CD14-positive monocyte (primary cell): ENCODE data around the gene CSTPP1. TPM values are rescaled to one million over a fixed set of nuclear protein-coding genes. Genes with fewer than 3 reads are reported as not detected.

Experiments
- DNase-seq, 3 donors: peaks; one replicate each; pipeline ENCODE4 v3.0.0-alpha.2; 2011 to 2022
- H2AFZ ChIP-seq: 2 replicates; pipeline ENCODE4 v1.6.0; 2012; ENCODE audit warnings: mild to moderate bottlenecking, low read depth, low read length, inconsistent platforms; ENCODE audit not compliant: insufficient read depth, poor library complexity, severe bottlenecking
- H3K27ac ChIP-seq, 2 donors: 1 replicate in 1 of 2; 2 replicates in 1 of 2; pipeline ENCODE4 v1.5.1; 2012 to 2013; ENCODE audit warnings: low read length in 2 of 2, control low read depth in 1 of 2, inconsistent platforms in 1 of 2, low read depth in 1 of 2, mild to moderate bottlenecking in 1 of 2
- H3K27me3 ChIP-seq, 2 donors: one replicate each; pipeline versions ENCODE4 v1.6.0 to v1.6.1; 2011 to 2013; ENCODE audit warnings: low read length in 2 of 2; ENCODE audit not compliant: control insufficient read depth in 2 of 2, insufficient read depth in 2 of 2
- H3K36me3 ChIP-seq, 2 donors: replicated peaks in 1 of 2; 1 replicate in 1 of 2; 2 replicates in 1 of 2; pipeline versions ENCODE4 v1.5.1 to v1.6.1; 2012 to 2013; ENCODE audit warnings: low read length in 2 of 2, control low read depth in 1 of 2, inconsistent platforms in 1 of 2, mild to moderate bottlenecking in 1 of 2; ENCODE audit not compliant: insufficient read depth in 2 of 2, control insufficient read depth in 1 of 2
- H3K4me1 ChIP-seq, 2 donors: 1 replicate in 1 of 2; 2 replicates in 1 of 2; pipeline versions ENCODE4 v1.5.1 to v1.6.1; 2012 to 2013; ENCODE audit warnings: low read length in 2 of 2, control low read depth in 1 of 2, inconsistent platforms in 1 of 2, mild to moderate bottlenecking in 1 of 2, moderate library complexity in 1 of 2; ENCODE audit not compliant: insufficient read depth in 2 of 2, control insufficient read depth in 1 of 2
- H3K4me2 ChIP-seq: replicated peaks from 2 replicates; pipeline ENCODE3; 2012; ENCODE audit warnings: low read length, moderate library complexity, mild to moderate bottlenecking; ENCODE audit not compliant: poor library complexity, severe bottlenecking; ENCODE audit errors: extremely low read depth
- H3K4me3 ChIP-seq, 3 experiments: fragments of 200-600 bp in 1 of 3; sonication (generic) in 1 of 3; replicated peaks in 1 of 3; 1 replicate in 2 of 3; 2 replicates in 1 of 3; pipeline ENCODE4 v1.5.1; 2011 to 2013; ENCODE audit warnings: low read length in 3 of 3, mild to moderate bottlenecking in 3 of 3, control low read depth in 2 of 3, low read depth in 2 of 3, inconsistent platforms in 1 of 3, moderate library complexity in 1 of 3
- H3K79me2 ChIP-seq: 2 replicates; pipeline ENCODE4 v1.6.0; 2012; ENCODE audit warnings: mild to moderate bottlenecking, control low read depth, inconsistent platforms, low read length, moderate library complexity; ENCODE audit not compliant: insufficient read depth
- H3K9ac ChIP-seq: 2 replicates; pipeline ENCODE4 v1.6.0; 2017; ENCODE audit warnings: low read length, mild to moderate bottlenecking; ENCODE audit not compliant: insufficient read depth, poor library complexity, severe bottlenecking
- H3K9me3 ChIP-seq, 2 donors: replicated peaks in 1 of 2; 1 replicate in 1 of 2; 2 replicates in 1 of 2; pipeline versions ENCODE4 v1.5.1 to v1.6.1; 2012 to 2013; ENCODE audit warnings: low read length in 2 of 2, control low read depth in 1 of 2; ENCODE audit not compliant: control insufficient read depth in 1 of 2, insufficient read depth in 1 of 2
- H4K20me1 ChIP-seq: 2 replicates; pipeline ENCODE4 v1.6.0; 2012; ENCODE audit warnings: mild to moderate bottlenecking, low read length, control low read depth, moderate library complexity; ENCODE audit not compliant: insufficient read depth
- H3K27ac Mint-ChIP-seq, 7 donors: one replicate each; pipeline ENCODE4 v1.8.0; 2020; ENCODE audit warnings: mild to moderate bottlenecking in 7 of 7, mixed read lengths in 7 of 7, moderate library complexity in 6 of 7, inconsistent platforms in 2 of 7
- H3K27me3 Mint-ChIP-seq, 3 donors: one replicate each; pipeline ENCODE4 v1.8.0; 2021 to 2022; ENCODE audit warnings: low read depth in 3 of 3, mild to moderate bottlenecking in 3 of 3, mixed read lengths in 3 of 3, moderate library complexity in 3 of 3, inconsistent platforms in 1 of 3
- H3K36me3 Mint-ChIP-seq, 2 donors: one replicate each; pipeline ENCODE4 v1.8.0; 2020; ENCODE audit warnings: mixed read lengths in 2 of 2, inconsistent platforms in 1 of 2, mild to moderate bottlenecking in 1 of 2
- H3K4me1 Mint-ChIP-seq: one replicate; pipeline ENCODE4 v1.8.0; 2020; ENCODE audit warnings: mild to moderate bottlenecking, mixed read lengths
- H3K4me3 Mint-ChIP-seq, 2 donors: one replicate each; pipeline ENCODE4 v1.8.0; 2020; ENCODE audit warnings: mild to moderate bottlenecking in 2 of 2, mixed read lengths in 2 of 2, moderate library complexity in 1 of 2
- H3K9me3 Mint-ChIP-seq, 7 donors: one replicate each; pipeline ENCODE4 v1.8.0; 2020 to 2022; ENCODE audit warnings: mixed read lengths in 7 of 7, mild to moderate bottlenecking in 6 of 7, moderate library complexity in 6 of 7, inconsistent platforms in 2 of 7
- CTCF ChIP-seq: fragments of 200-600 bp; IDR thresholded peaks from one replicate; pipeline ENCODE4 v1.8.0; 2022; ENCODE audit warnings: antibody characterized with exemption, mild to moderate bottlenecking
- WGBS: methylation state at CpG from one replicate; pipeline ENCODE4 v1.1.5; 2013; ENCODE audit warnings: missing lambda C conversion rate; ENCODE audit not compliant: insufficient coverage; 5-methylcytosine and 5-hydroxymethylcytosine counted together
- intact Hi-C, 2 donors: fragments of 100-400 bp; cut with micrococcal nuclease; formaldehyde crosslinking; loops; one replicate each; pipeline versions ENCODE4 v1.15.0 to v1.15.1; 2023
- polyA minus RNA-seq: library from RNA; depleted of rRNA, polyadenylated mRNA; stranded (reverse); fragments of >200 nt; gene quantifications from 2 replicates; pipeline ENCODE4 v1.2.3, GENCODE V29; 2012
- polyA plus RNA-seq, 3 donors: library from polyadenylated mRNA; depleted of rRNA in 1 of 3; unstranded in 2 of 3; stranded (reverse) in 1 of 3; fragments of 300-500 nt in 2 of 3; fragments of >200 nt in 1 of 3; fragmentation: Illumina TruSeq in 2 of 3; gene quantifications; 1 replicate in 2 of 3; 2 replicates in 1 of 3; pipeline ENCODE4 v1.2.3, GENCODE V29; 2012 to 2021
- total RNA-seq, 12 experiments: library from RNA in 1 of 12; stranded (reverse) in 1 of 12; fragments of 120-200 nt in 1 of 12; gene quantifications; one replicate each; pipeline ENCODE4 v1.2.4 and lab custom pipeline; 2013 to 2026; ENCODE audit warnings: mixed read lengths in 6 of 12, inconsistent platforms in 1 of 12

The CSTPP1 gene
- total RNA-seq (2013), result 4.6 TPM
- 1 to 10 TPM; 4.5 to 6.5 (median 5.9) TPM for polyA plus RNA-seq
- polyA minus RNA-seq, result 2.6 and 3.7 TPM in 2 replicates
- 0.25 to 5.9 (median 2.1) reads per million in 11 experiments for total RNA-seq (lab: John Stamatoyannopoulos, UW)

- no peaks in the 10 kb centered on the region for H3K27me3 ChIP-seq
- TF ChIP-seq CTCF, result no peak
- peaks cover 10 to 12% of the 10 kb centered on the region in 2 donors for H3K4me1 ChIP-seq
- H3K9me3 ChIP-seq, result no peaks in the 10 kb centered on the region
- intact Hi-C loops, result loop anchor here in 1 of 2 donors (5.0 to 10.0 kb wide), 2 partner anchors 234 to 308 kb away; partner anchors contain the start of genes ACP2, ARHGAP1 and ZNF408
- H4K20me1 ChIP-seq, result no peaks in the 10 kb centered on the region
- Mint-ChIP-seq H3K4me3 (peak within 1 kb of the TSS; percentile 91 to 97), H3K36me3 (peaks cover 3 to 4% of the 10 kb centered on the region in 2 donors), H3K27ac (peak within 1 kb of the TSS in 6 of 7 donors; percentile 70 to 91 (median 84)), H3K9me3 (no peaks in the 10 kb centered on the region), H3K27me3 (peaks cover 0 to 2% (median 2%) of the 10 kb centered on the region in 3 donors), H3K4me1 (peaks cover 13% of the 10 kb centered on the region)
- peak within 1 kb of the TSS; percentile 93 for H2AFZ ChIP-seq
- no peaks in the 10 kb centered on the region for H3K79me2 ChIP-seq
- DNase-seq, result peak; percentile 81 to 90 (median 87)
- peak within 1 kb of the TSS; percentile 83 for H3K4me2 ChIP-seq
- H3K36me3 ChIP-seq, result no peaks in the 10 kb centered on the region
- peak within 1 kb of the TSS in 1 of 2 donors; percentile 37 for H3K27ac ChIP-seq
- 11% methylated on average over 32 of the region's 41 CpGs for WGBS
- H3K9ac ChIP-seq, result peak within 1 kb of the TSS; percentile 61
- H3K4me3 ChIP-seq, result peak within 1 kb of the TSS; percentile 44 to 85 (median 52)
Measured at GRCh38 chr11:46936138-46937110, at the start of gene CSTPP1. Gene CSTPP1 (plus strand): TSS chr11:46936761. CDS start chr11:46936806, 45 bp downstream.

GRCh38 chr11:46888636-46889035 is 47.9 kb upstream of the CSTPP1 start:
- Mint-ChIP-seq H3K9me3 (peaks cover 0 to 3% (median 0%) of the 10 kb centered on the region in 7 donors), H3K4me1 (peaks cover 2% of the 10 kb centered on the region), H3K4me3 (no peak overlapping the region), H3K36me3 (no peaks in the 10 kb centered on the region), H3K27ac (peak overlapping the region in 1 of 7 donors; percentile 45), H3K27me3 (peaks cover 0 to 1% (median 0%) of the 10 kb centered on the region in 3 donors)
- H3K36me3 ChIP-seq, result no peaks in the 10 kb centered on the region
- no peak overlapping the region for H3K9ac ChIP-seq
- WGBS, result 94% methylated on average over 5 of the region's 5 CpGs
- H3K27me3 ChIP-seq, result no peaks in the 10 kb centered on the region
- no peak overlapping the region for H2AFZ ChIP-seq
- TF ChIP-seq CTCF, result no peak
- no peak overlapping the region for H3K4me3 ChIP-seq
- H3K4me2 ChIP-seq, result no peak overlapping the region
- H4K20me1 ChIP-seq, result no peaks in the 10 kb centered on the region
- no peaks in the 10 kb centered on the region for H3K79me2 ChIP-seq
- intact Hi-C loops, result loop anchor here (2.0 kb wide), 2 partner anchors 264 to 268 kb away; no protein-coding TSS in a partner anchor
- no peaks in the 10 kb centered on the region for H3K9me3 ChIP-seq
- no peak for DNase-seq
- no peak overlapping the region for H3K27ac ChIP-seq
- H3K4me1 ChIP-seq, result no peaks in the 10 kb centered on the region
